SK-N-SH (cell line): ENCODE results near the gene STRN3. TPM values are rescaled to one million over a fixed set of nuclear protein-coding genes. Genes with fewer than 3 reads are reported as not detected.
A peak's percentile ranks its signal among the peaks of the same experiment; 100 is the strongest.

Source experiments
- CTCF ChIA-PET: fragments of 300-600, 350-600 bp; formaldehyde crosslinking; extraction: SDS; loops from one replicate; lab custom pipeline; 2021; lab: Yijun Ruan, JAX
- POLR2A ChIA-PET: fragments of 350-600 bp; sonication (Branson Sonifier 250); formaldehyde crosslinking; extraction: SDS; loops from one replicate; lab custom pipeline; 2020; ENCODE audit warnings: antibody characterized with exemption, inconsistent platforms; lab: Yijun Ruan, JAX
- DNase-seq: peaks from one replicate; pipeline ENCODE4 v3.0.0; 2012
- H2AFZ ChIP-seq: fragments of 200-600 bp; sonication (generic); 2 replicates; pipeline ENCODE4 v1.8.1; 2016; ENCODE audit warnings: antibody characterized with exemption, mild to moderate bottlenecking, low read depth
- H3F3A ChIP-seq: fragments of 200-600 bp; sonication (generic); replicated peaks from 2 replicates; pipeline ENCODE3; 2016; ENCODE audit warnings: antibody characterized with exemption, mild to moderate bottlenecking; ENCODE audit not compliant: insufficient read depth
- H3K27ac ChIP-seq, 2 experiments: fragments of 200-500 bp in 1 of 2; fragments of 200-600 bp in 1 of 2; sonication (Bioruptor generic) in 1 of 2; sonication (generic), shearing (Covaris generic) in 1 of 2; 2 replicates each; pipeline versions ENCODE4 v1.5.1 to v1.6.1; 2014 to 2016; ENCODE audit warnings: low read depth in 2 of 2, inconsistent platforms in 1 of 2, low read length in 1 of 2, mild to moderate bottlenecking in 1 of 2, mixed read lengths in 1 of 2
- H3K27me3 ChIP-seq: fragments of 200-600 bp; sonication (generic), shearing (Covaris generic); 2 replicates; pipeline ENCODE4 v1.6.1; 2016; ENCODE audit warnings: mixed run types; ENCODE audit not compliant: insufficient read depth
- H3K36me3 ChIP-seq, 2 experiments: fragments of 200-500 bp in 1 of 2; fragments of 200-600 bp in 1 of 2; sonication (Bioruptor generic) in 1 of 2; sonication (generic) in 1 of 2; replicated peaks in 1 of 2; 2 replicates each; pipeline versions ENCODE3 to v1.5.1; 2014 to 2016; ENCODE audit warnings: low read length in 1 of 2, mild to moderate bottlenecking in 1 of 2; ENCODE audit not compliant: insufficient read depth in 2 of 2, control insufficient read depth in 1 of 2
- H3K4me1 ChIP-seq, 2 experiments: fragments of 200-500 bp in 1 of 2; fragments of 200-600 bp in 1 of 2; sonication (Bioruptor generic) in 1 of 2; sonication (generic), shearing (Covaris generic) in 1 of 2; 2 replicates each; pipeline versions ENCODE4 v1.5.1 to v1.6.1; 2014 to 2016; ENCODE audit warnings: low read depth in 1 of 2, low read length in 1 of 2, mixed run types in 1 of 2; ENCODE audit not compliant: insufficient read depth in 2 of 2, control insufficient read depth in 1 of 2
- H3K4me2 ChIP-seq: fragments of 200-600 bp; sonication (generic), shearing (Covaris generic); 2 replicates; pipeline ENCODE4 v1.6.1; 2017; ENCODE audit warnings: mixed run types
- H3K4me3 ChIP-seq, 2 experiments: fragments of 200-500 bp in 1 of 2; fragments of 200-600 bp in 1 of 2; sonication (Bioruptor generic) in 1 of 2; sonication (generic), shearing (Covaris generic) in 1 of 2; 2 replicates each; pipeline versions ENCODE4 v1.5.1 to v1.8.1; 2014 to 2016; ENCODE audit warnings: low read depth in 2 of 2, inconsistent platforms in 1 of 2, low read length in 1 of 2, mild to moderate bottlenecking in 1 of 2, mixed read lengths in 1 of 2, moderate library complexity in 1 of 2
- H3K79me2 ChIP-seq: fragments of 200-600 bp; sonication (generic); 2 replicates; pipeline ENCODE4 v1.8.1; 2017; ENCODE audit warnings: mild to moderate bottlenecking; ENCODE audit not compliant: insufficient read depth
- H3K9ac ChIP-seq: fragments of 200-600 bp; sonication (generic); 2 replicates; pipeline ENCODE4 v1.6.1; 2017; ENCODE audit warnings: mixed run types
- H3K9me2 ChIP-seq: fragments of 200-600 bp; sonication (generic); 2 replicates; pipeline ENCODE4 v1.6.1; 2017; ENCODE audit warnings: mixed run types
- H3K9me3 ChIP-seq: fragments of 200-600 bp; sonication (generic); 2 replicates; pipeline ENCODE4 v1.6.1; 2017; ENCODE audit warnings: mixed run types, mild to moderate bottlenecking, moderate library complexity
- H4K20me1 ChIP-seq: fragments of 200-600 bp; sonication (generic); 2 replicates; pipeline ENCODE4 v1.6.1; 2017; ENCODE audit warnings: mild to moderate bottlenecking, mixed run types; ENCODE audit not compliant: insufficient read depth
- CHD2 ChIP-seq: fragments of 150-350 bp; IDR thresholded peaks from 2 replicates; pipeline ENCODE4 v1.6.1; 2018; ENCODE audit warnings: low read length; ENCODE audit not compliant: partially characterized antibody
- ELF1 ChIP-seq: IDR thresholded peaks from 2 replicates; pipeline ENCODE4 v1.4.0; 2012
- EZH2phosphoT487 ChIP-seq: fragments of 200-600 bp; sonication (generic); IDR thresholded peaks from 2 replicates; pipeline ENCODE4 v1.6.1; 2017; ENCODE audit warnings: low read depth, mixed run types, mild to moderate bottlenecking, antibody characterized with exemption, moderate library complexity, borderline replicate concordance
- FOSL2 ChIP-seq: IDR thresholded peaks from 2 replicates; pipeline ENCODE4 v1.4.0; 2012; ENCODE audit warnings: low read depth, mild to moderate bottlenecking, moderate library complexity, borderline replicate concordance
- JUND ChIP-seq: IDR thresholded peaks from 2 replicates; pipeline ENCODE4 v1.4.0; 2012
- MXI1 ChIP-seq: IDR thresholded peaks from 2 replicates; pipeline ENCODE4 v1.6.1; 2012; ENCODE audit warnings: mild to moderate bottlenecking, low read depth, low read length, improper control_type of control experiment
- NFIC ChIP-seq: IDR thresholded peaks from 2 replicates; pipeline ENCODE4 v1.4.0; 2012; ENCODE audit warnings: borderline replicate concordance
- NRF1 ChIP-seq: IDR thresholded peaks from 2 replicates; pipeline ENCODE4 v1.6.1; 2012; ENCODE audit warnings: low read depth, mild to moderate bottlenecking, low read length
- POLR2AphosphoS5 ChIP-seq: IDR thresholded peaks from 2 replicates; pipeline ENCODE4 v1.6.1; 2012; ENCODE audit warnings: low read depth, low read length
- RAD21 ChIP-seq: IDR thresholded peaks from 2 replicates; pipeline ENCODE4 v1.6.1; 2012; ENCODE audit warnings: mild to moderate bottlenecking, low read length
- RFX5 ChIP-seq: IDR thresholded peaks from 2 replicates; pipeline ENCODE4 v1.6.1; 2012; ENCODE audit warnings: mild to moderate bottlenecking, improper control_type of control experiment, low read length
- SIN3A ChIP-seq: IDR thresholded peaks from 2 replicates; pipeline ENCODE4 v1.6.1; 2012; ENCODE audit warnings: low read depth, mild to moderate bottlenecking, low read length, moderate library complexity, borderline replicate concordance
- TAF1 ChIP-seq: IDR thresholded peaks from 2 replicates; pipeline ENCODE4 v1.6.1; 2012; ENCODE audit warnings: low read depth, mild to moderate bottlenecking, low read length, moderate library complexity, borderline replicate concordance
- TCF12 ChIP-seq: IDR thresholded peaks from 2 replicates; pipeline ENCODE4 v1.4.0; 2012
- USF2 ChIP-seq: fragments of 150-350 bp; IDR thresholded peaks from 2 replicates; pipeline ENCODE4 v1.6.1; 2017; ENCODE audit warnings: antibody characterized with exemption, low read length, low read depth, borderline replicate concordance
- ZBTB33 ChIP-seq: IDR thresholded peaks from 2 replicates; pipeline ENCODE4 v1.4.0; 2012; ENCODE audit warnings: low read depth, borderline replicate concordance
- WGBS: methylation state at CpG from one replicate; pipeline ENCODE4 v1.1.6; 2017; ENCODE audit warnings: low lambda C conversion rate; 5-methylcytosine and 5-hydroxymethylcytosine counted together
- polyA plus RNA-seq, 3 experiments: library from polyadenylated mRNA; depleted of rRNA; stranded (reverse); fragments of >200 nt; gene quantifications; 2 replicates each; pipeline ENCODE4 v1.2.3, GENCODE V29; 2012
- TF ChIP-seq, protein P1 (sequence below): IDR thresholded peaks from 2 replicates; pipeline ENCODE4 v1.4.0; 2012; ENCODE audit warnings: low read depth, borderline replicate concordance

Gene STRN3
- polyA plus RNA-seq, 1 of the 3 experiments (the other 2 are of a cell fraction): 7.2 TPM

DNA sequence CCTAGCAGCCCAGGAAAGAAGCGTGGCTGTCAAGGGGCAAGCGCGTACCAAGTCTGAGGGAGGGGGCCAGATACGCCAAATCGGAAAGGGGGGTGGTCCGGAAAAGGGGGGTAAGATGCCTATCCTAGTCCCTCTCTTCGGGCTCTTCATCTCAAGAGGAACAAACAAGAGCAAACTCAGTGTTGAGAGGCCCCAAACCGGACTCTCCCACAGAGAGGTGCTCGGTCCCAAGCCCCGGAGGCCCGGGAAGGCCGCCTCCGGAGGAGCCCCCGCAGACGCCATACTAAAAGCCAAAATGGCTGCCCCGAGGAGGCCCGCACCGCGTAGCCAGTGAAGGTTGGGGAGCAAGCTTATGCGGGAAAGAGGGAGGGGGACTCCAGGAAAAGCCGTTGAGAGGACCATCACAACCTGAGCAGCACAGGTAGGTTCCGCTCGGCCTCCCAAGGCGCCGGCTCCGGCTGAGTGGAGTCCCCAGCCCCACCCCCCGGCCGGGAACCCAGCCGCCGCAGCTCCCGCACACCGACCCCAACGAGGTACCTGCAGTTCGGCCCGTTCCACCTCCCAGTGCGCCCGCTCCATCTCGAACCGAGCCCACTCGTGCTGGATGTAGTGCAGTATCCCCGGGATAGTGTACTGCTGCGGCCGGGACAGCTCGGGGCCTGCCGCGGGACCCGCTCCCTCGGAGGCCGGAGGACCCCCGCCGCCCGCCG is 657 bp downstream of the STRN3 start, which contains the start of gene AP4S1 (continued):
- TF ChIP-seq NRF1: no peak

DNA sequence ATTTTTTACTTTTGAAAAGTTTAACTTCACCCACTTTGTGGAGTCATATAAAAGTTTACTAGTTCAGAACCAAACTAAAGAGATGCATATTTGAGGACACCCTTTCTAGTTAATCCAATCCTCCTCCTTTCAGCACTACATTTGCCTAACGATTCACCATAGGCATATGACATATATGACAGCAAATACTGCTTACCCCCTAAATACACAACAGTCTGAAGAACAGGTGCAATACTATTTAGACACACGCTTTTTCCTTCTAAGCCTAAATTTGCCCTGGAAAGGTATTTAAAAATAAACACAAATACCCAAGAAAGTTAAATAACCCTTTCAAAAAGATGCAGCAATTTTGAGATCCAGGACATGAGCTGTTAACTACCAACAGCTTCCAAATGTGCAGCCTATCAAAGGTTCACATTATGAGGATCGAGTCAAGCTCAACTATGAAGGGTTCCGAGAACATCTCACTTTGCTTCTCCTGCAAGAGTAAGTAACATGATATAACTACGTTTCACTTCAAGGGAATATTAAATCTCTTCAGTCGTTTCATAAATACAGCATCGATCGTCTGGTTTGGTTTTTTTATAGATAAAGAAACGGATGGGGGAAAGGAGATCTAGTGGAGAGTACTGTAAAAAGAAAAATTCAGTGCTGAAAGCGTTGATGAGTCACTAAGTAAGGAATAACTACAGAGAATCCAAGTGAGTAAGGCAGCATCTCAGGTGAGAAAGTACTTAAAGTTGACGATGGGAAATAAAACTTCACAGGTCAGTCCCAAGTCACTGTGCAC is 1.4 kb downstream of the STRN3 start:
- Histone ChIP-seq H3K4me3 (peak overlapping the region; percentile 73 to 96), H3K27me3 (no peaks in the 10 kb centered on the region), H3K9ac (peak overlapping the region; percentile 99), H3K27ac (peak overlapping the region; percentile 94 to 98), H2AFZ (0 out of 2 replicates have a peak overlapping the region, but pooled peaks have one; percentile 54), H3K36me3 (peaks cover 12 to 16% of the 10 kb centered on the region in 2 experiments), H3F3A (peaks cover 14% of the 10 kb centered on the region), H3K9me3 (no peaks in the 10 kb centered on the region), H3K4me1 (peaks cover 9 to 13% of the 10 kb centered on the region in 2 experiments; a peak in 3 of 4 replicates), H4K20me1 (peaks cover 51% of the 10 kb centered on the region), H3K79me2 (peaks cover 69% of the 10 kb centered on the region), H3K9me2 (no peaks in the 10 kb centered on the region), H3K4me2 (peak overlapping the region; percentile 82)
- ChIA-PET CTCF (no interaction called here), POLR2A (interaction anchor here (1.6 kb wide), 1 partner anchor 183 kb away, joined by 12 read pairs; the partner anchor contains the start of gene HECTD1)
- no peak for TF ChIP-seq NFIC
- TF ChIP-seq JUND: peak; percentile 2; the same call in 1 of the 2 replicates
- peak; percentile 41; the same call in 1 of the 2 replicates for TF ChIP-seq FOSL2
- TF ChIP-seq, protein P1, sequence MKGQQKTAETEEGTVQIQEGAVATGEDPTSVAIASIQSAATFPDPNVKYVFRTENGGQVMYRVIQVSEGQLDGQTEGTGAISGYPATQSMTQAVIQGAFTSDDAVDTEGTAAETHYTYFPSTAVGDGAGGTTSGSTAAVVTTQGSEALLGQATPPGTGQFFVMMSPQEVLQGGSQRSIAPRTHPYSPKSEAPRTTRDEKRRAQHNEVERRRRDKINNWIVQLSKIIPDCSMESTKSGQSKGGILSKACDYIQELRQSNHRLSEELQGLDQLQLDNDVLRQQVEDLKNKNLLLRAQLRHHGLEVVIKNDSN: no peak
- TF ChIP-seq USF2: no peak
- WGBS: 12% methylated on average over 11 of the region's 11 CpGs
- DNase-seq: no peak

GRCh38 chr14:31024010-31024480 is 2.1 kb downstream of the STRN3 start:
- peaks cover 12 to 22% of the 10 kb centered on the region in 2 experiments for H3K36me3 ChIP-seq
- ChIA-PET CTCF (no interaction called here), POLR2A (no interaction called here)
- peaks cover 14% of the 10 kb centered on the region for H3F3A ChIP-seq
- peak overlapping the region; percentile 82 for H3K4me2 ChIP-seq
- no peak overlapping the region for H2AFZ ChIP-seq
- DNase-seq: no peak
- H3K9me2 ChIP-seq: no peaks in the 10 kb centered on the region
- H3K27me3 ChIP-seq: no peaks in the 10 kb centered on the region
- H4K20me1 ChIP-seq: peaks cover 55% of the 10 kb centered on the region
- no peaks in the 10 kb centered on the region for H3K9me3 ChIP-seq
- no peak overlapping the region for H3K27ac ChIP-seq
- peak overlapping the region; percentile 99; the same call in 1 of the 2 replicates for H3K9ac ChIP-seq
- peaks cover 9 to 13% of the 10 kb centered on the region in 2 experiments; a peak in 3 of 4 replicates for H3K4me1 ChIP-seq
- H3K79me2 ChIP-seq: peaks cover 76% of the 10 kb centered on the region
- peak overlapping the region; percentile 73 to 96; a peak in 3 of 4 replicates for H3K4me3 ChIP-seq
- TF ChIP-seq ZBTB33 (no peak), ELF1 (no peak), TCF12 (no peak), MXI1 (no peak), NFIC (no peak), TAF1 (no peak), SIN3A (no peak), RFX5 (no peak), USF2 (no peak), POLR2AphosphoS5 (no peak), EZH2phosphoT487 (no peak), FOSL2 (no peak), CHD2 (no peak), RAD21 (no peak)
